Sigmoid colon (tissue), 7 donors: ENCODE results near the gene PACS2. TPM values are rescaled to one million over a fixed set of nuclear protein-coding genes. Genes with fewer than 3 reads are reported as not detected.

ENCODE experiments used
- DNase-seq: peaks from one replicate; pipeline ENCODE4 v3.0.0-alpha.2; 2019
- H3K27ac ChIP-seq, 4 donors: fragments of 200-600 bp; sonication (generic); one replicate each; pipeline ENCODE4 v1.5.1; 2016 to 2019; ENCODE audit warnings: mild to moderate bottlenecking in 1 of 4
- H3K27me3 ChIP-seq, 3 donors: fragments of 200-600 bp; sonication (generic); one replicate each; pipeline ENCODE4 v1.5.1; 2019; ENCODE audit warnings: mild to moderate bottlenecking in 1 of 3
- H3K36me3 ChIP-seq, 4 donors: fragments of 200-600 bp; sonication (generic); one replicate each; pipeline ENCODE4 v1.5.1; 2016 to 2019
- H3K4me1 ChIP-seq, 4 donors: fragments of 200-600 bp; sonication (generic); one replicate each; pipeline ENCODE4 v1.5.1; 2017 to 2019
- H3K4me3 ChIP-seq, 4 donors: fragments of 200-600 bp; sonication (generic); one replicate each; pipeline ENCODE4 v1.5.1; 2017 to 2019; ENCODE audit warnings: mild to moderate bottlenecking in 2 of 4, moderate library complexity in 1 of 4
- H3K9me3 ChIP-seq, 4 donors: fragments of 200-600 bp in 3 of 4; sonication (generic) in 3 of 4; one replicate each; pipeline versions ENCODE4 v1.5.1 to v1.6.1; 2013 to 2019
- CTCF ChIP-seq, 4 experiments: fragments of 450-650 bp in 3 of 4; fragments of 200-600 bp in 1 of 4; IDR thresholded peaks; one replicate each; pipeline ENCODE4 v1.5.1; 2016 to 2019; ENCODE audit warnings: antibody characterized with exemption in 4 of 4, mild to moderate bottlenecking in 3 of 4, moderate library complexity in 2 of 4
- EP300 ChIP-seq, 4 donors: sonication (generic); formaldehyde crosslinking; IDR thresholded peaks; one replicate each; pipeline ENCODE4 v1.6.1; 2017; ENCODE audit warnings: antibody characterized with exemption in 4 of 4
- POLR2A ChIP-seq, 2 donors: fragments of 450-650 bp; IDR thresholded peaks; one replicate each; pipeline ENCODE4 v1.6.1; 2016; ENCODE audit warnings: antibody characterized with exemption in 2 of 2, mild to moderate bottlenecking in 2 of 2, moderate library complexity in 2 of 2
- POLR2AphosphoS5 ChIP-seq, 4 donors: sonication (generic); formaldehyde crosslinking; IDR thresholded peaks; one replicate each; pipeline ENCODE4 v1.6.1; 2017; ENCODE audit warnings: antibody characterized with exemption in 4 of 4
- WGBS, 2 donors: extraction: QIAGEN DNeasy Blood & Tissue Kit; methylation state at CpG; one replicate each; pipeline ENCODE4 v1.1.7; 2013; 5-methylcytosine and 5-hydroxymethylcytosine counted together
- intact Hi-C: fragments of 100-400 bp; cut with DNase I; formaldehyde crosslinking; loops from one replicate; pipeline ENCODE4 v1.15.1; 2023
- polyA plus RNA-seq, 3 donors: library from polyadenylated mRNA; stranded (reverse); fragments of 200-250 nt; gene quantifications; one replicate each; pipeline ENCODE4 v1.2.3, GENCODE V29; 2013
- total RNA-seq, 4 donors: library from RNA; depleted of rRNA; stranded (reverse); fragments of >200 nt; gene quantifications; one replicate each; pipeline ENCODE4 v1.1.0, GENCODE V29; 2016
- donor health status: healthy with polysubstance abuse.
- donor health status: Bipolar disorder and iron deficiency.
- donor health status: healthy.

Gene PACS2
- total and polyA plus RNA-seq, 7 donors = 19.8 to 90.6 (median 46.7) TPM

DNA sequence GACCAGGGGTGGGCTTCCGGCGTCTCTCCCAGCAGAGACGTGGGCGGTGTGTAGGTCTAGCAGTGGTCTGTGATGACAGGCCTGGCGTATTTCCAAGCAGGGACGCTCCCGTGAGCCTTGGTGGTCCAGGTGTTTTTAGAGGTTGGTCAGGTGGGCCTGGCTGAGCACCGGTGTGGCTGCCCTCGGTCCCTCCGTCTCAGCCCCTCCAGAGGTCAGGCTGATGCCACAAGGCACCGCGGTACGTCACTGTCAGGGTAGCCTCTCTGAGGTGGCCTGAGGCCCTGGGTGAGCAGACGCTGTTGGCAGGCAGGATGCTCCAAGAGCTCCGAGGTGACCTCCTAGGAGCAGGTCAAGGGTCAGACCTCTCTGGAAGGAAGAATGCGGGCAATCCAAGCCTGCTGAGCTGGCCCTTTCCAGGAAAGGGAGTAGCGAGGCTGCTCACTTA lies 118.6 kb downstream of the PACS2 start:
- Histone ChIP-seq H3K27ac (no peak overlapping the region), H3K4me3 (no peak overlapping the region), H3K4me1 (peaks cover 0 to 9% (median 3%) of the 10 kb centered on the region in 4 donors), H3K9me3 (no peaks in the 10 kb centered on the region), H3K27me3 (no peaks in the 10 kb centered on the region), H3K36me3 (no peaks in the 10 kb centered on the region)
- TF ChIP-seq POLR2AphosphoS5 (IDR thresholded peaks at IDR 0.05) (no peak), CTCF (IDR thresholded peaks at IDR 0.05) (no peak), POLR2A (IDR thresholded peaks at IDR 0.05) (no peak), EP300 (IDR thresholded peaks at IDR 0.05) (no peak)
- 88 to 90% methylated on average over 17 of the region's 17 CpGs for WGBS, 2 donors
- no peak for DNase-seq
- intact Hi-C loops = no loop called here

DNA sequence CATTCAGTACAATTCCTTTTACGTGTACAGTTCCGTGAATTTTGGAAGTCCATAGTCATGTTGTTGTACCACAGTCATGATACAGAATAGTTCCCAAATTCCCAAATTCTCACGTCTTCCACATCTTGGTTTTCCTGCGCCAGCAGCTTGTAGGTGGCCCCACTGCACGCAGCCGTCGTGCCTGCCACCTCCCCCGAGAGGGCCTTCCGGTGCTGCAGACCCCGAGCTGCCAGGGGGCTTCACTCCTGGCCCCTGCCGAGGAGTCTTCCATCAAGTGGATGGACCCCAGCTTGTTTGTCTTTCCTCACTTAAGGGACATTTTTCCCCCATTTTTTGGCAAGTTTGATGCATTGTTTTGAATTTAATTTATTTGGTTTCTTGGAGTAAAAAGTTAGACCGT lies 121.9 kb downstream of the PACS2 start:
- H3K4me3 ChIP-seq = no peak overlapping the region
- whole genome bisulfite sequencing, 2 donors = 92 to 93% methylated on average over 12 of the region's 12 CpGs
- no peaks in the 10 kb centered on the region for H3K27me3 ChIP-seq
- intact Hi-C loops = loop anchor here (5.0 kb wide), 1 partner anchor 59 kb away; no protein-coding TSS in a partner anchor
- peaks cover 0 to 12% (median 4%) of the 10 kb centered on the region in 4 donors for H3K36me3 ChIP-seq
- H3K27ac ChIP-seq = no peak overlapping the region
- DNase-seq = no peak
- H3K4me1 ChIP-seq = peaks cover 0 to 8% (median 3%) of the 10 kb centered on the region in 4 donors
- no peaks in the 10 kb centered on the region for H3K9me3 ChIP-seq
- no peak for TF ChIP-seq CTCF (IDR thresholded peaks at IDR 0.05)
- TF ChIP-seq POLR2AphosphoS5 (IDR thresholded peaks at IDR 0.05) = no peak
- no peak for TF ChIP-seq EP300 (IDR thresholded peaks at IDR 0.05)
- TF ChIP-seq POLR2A (IDR thresholded peaks at IDR 0.05) = no peak

- Histone ChIP-seq H3K27me3 (no peaks in the 10 kb centered on the region), H3K27ac (no peak overlapping the region), H3K9me3 (no peaks in the 10 kb centered on the region), H3K4me3 (no peak overlapping the region), H3K4me1 (peaks cover 0 to 8% (median 3%) of the 10 kb centered on the region in 4 donors), H3K36me3 (peaks cover 0 to 12% (median 4%) of the 10 kb centered on the region in 4 donors)
- TF ChIP-seq EP300 (IDR thresholded peaks at IDR 0.05) (no peak), CTCF (IDR thresholded peaks at IDR 0.05) (no peak), POLR2A (IDR thresholded peaks at IDR 0.05) (no peak), POLR2AphosphoS5 (IDR thresholded peaks at IDR 0.05) (no peak)
- intact Hi-C loops = loop anchor here (5.0 kb wide), 1 partner anchor 60 kb away; no protein-coding TSS in a partner anchor
- 58 to 79% methylated on average over 31 of the region's 31 CpGs for WGBS, 2 donors
- no peak for DNase-seq
These were observed 122.6 kb downstream of the PACS2 start for GRCh38 chr14:105436891-105437722.

DNA sequence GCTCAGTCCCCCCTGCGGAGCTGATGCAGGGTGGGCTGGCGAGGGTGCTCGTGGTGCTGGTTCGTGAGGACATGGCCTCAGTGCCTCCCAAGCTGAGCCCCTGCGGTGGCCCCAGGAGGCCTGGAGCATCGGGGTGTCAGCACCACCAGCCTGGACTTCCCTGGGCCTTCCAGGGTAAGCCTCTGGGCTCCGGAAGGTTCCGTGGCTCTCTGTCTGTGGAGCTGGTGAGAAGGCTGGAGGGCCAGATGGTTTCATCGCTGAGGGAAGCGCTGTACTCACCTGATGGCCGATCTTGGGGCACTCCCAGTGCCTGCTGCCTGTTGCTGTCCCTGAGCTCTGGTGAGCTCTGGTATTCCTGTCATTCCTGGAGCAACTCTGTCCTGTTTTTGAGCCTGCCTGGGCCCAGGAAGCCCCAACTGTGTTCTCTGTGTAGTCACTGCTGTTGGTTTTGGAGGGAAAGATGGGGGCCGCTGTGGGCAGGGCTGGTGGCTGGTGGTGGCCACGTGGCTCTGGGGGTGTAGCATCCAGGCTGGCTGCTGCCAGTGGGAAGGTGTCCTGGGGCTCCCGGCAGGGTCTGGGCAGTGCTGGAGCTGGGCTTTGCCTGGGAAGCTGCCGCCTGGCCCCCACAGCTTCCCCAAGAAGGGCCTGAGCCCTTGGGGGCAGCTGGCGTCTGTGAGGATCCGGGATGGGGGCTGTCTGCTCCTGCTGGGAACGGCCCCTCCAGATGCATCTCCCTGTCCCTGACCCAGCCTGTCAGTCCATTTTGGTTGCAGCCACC lies 123.4 kb downstream of the PACS2 start:
- WGBS, 2 donors = 95 to 96% methylated on average over 18 of the region's 18 CpGs
- Histone ChIP-seq H3K4me1 (peaks cover 0 to 8% (median 3%) of the 10 kb centered on the region in 4 donors), H3K4me3 (no peak overlapping the region), H3K9me3 (no peaks in the 10 kb centered on the region), H3K27ac (no peak overlapping the region), H3K27me3 (no peaks in the 10 kb centered on the region), H3K36me3 (peaks cover 0 to 19% (median 4%) of the 10 kb centered on the region in 4 donors)
- DNase-seq = no peak
- intact Hi-C loops = loop anchor here (5.0 kb wide), 1 partner anchor 61 kb away; no protein-coding TSS in a partner anchor
- TF ChIP-seq POLR2A (IDR thresholded peaks at IDR 0.05) = no peak

DNA sequence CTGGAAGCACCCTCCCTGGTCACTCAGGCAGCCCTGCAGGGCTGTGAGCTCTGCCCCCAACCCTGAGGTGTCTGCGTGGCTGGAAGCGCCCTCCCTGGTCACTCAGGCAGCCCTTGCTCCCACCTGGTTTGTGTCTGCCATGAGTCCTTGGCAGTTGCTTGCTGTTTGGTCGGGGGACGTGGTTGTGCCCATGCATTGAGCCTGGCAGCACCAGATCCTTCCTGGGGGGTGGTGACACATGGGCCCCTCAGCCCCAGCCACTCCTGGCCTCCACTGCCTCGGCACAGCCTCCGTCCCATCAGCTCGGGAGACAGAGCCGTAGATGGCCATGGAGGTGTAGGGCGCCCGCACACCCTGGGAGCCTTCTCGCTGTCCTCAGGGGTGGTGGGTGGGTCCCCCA lies 124.6 kb downstream of the PACS2 start:
- Histone ChIP-seq H3K9me3 (no peaks in the 10 kb centered on the region), H3K27ac (no peak overlapping the region), H3K4me1 (peaks cover 0 to 8% (median 3%) of the 10 kb centered on the region in 4 donors), H3K36me3 (peaks cover 0 to 25% (median 4%) of the 10 kb centered on the region in 4 donors), H3K4me3 (no peak overlapping the region), H3K27me3 (no peaks in the 10 kb centered on the region)
- WGBS, 2 donors = 93 to 95% methylated on average over 11 of the region's 11 CpGs
- no peak for DNase-seq
- intact Hi-C loops = loop anchor here (5.0 kb wide), 1 partner anchor 62 kb away; no protein-coding TSS in a partner anchor
- no peak for TF ChIP-seq POLR2A (IDR thresholded peaks at IDR 0.05)
